Measurements from ENCODE around the gene CERT1.

GRCh38 chr5:75491621-75492020 is 19.8 kb downstream of the CERT1 start:
- TF ChIP-seq, protein P1, sequence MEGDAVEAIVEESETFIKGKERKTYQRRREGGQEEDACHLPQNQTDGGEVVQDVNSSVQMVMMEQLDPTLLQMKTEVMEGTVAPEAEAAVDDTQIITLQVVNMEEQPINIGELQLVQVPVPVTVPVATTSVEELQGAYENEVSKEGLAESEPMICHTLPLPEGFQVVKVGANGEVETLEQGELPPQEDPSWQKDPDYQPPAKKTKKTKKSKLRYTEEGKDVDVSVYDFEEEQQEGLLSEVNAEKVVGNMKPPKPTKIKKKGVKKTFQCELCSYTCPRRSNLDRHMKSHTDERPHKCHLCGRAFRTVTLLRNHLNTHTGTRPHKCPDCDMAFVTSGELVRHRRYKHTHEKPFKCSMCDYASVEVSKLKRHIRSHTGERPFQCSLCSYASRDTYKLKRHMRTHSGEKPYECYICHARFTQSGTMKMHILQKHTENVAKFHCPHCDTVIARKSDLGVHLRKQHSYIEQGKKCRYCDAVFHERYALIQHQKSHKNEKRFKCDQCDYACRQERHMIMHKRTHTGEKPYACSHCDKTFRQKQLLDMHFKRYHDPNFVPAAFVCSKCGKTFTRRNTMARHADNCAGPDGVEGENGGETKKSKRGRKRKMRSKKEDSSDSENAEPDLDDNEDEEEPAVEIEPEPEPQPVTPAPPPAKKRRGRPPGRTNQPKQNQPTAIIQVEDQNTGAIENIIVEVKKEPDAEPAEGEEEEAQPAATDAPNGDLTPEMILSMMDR (IDR thresholded peaks at IDR 0.05) = no peak
- no peak for TF ChIP-seq POLR2A (IDR thresholded peaks at IDR 0.05)
